HepG2 (cell line): ENCODE data around the gene CUL9. TPM values are rescaled to one million over a fixed set of nuclear protein-coding genes. Genes with fewer than 3 reads are reported as not detected.

ENCODE experiments used
- CBX2 ChIP-seq, 2 experiments: fragments of 200-600 bp in 1 of 2; sonication (generic); formaldehyde crosslinking in 1 of 2; IDR thresholded peaks; 2 replicates each; pipeline versions ENCODE4 v1.7.0 to v1.8.1; 2018 to 2022; ENCODE audit warnings: low read depth in 2 of 2, low read length in 1 of 2, mild to moderate bottlenecking in 1 of 2, missing genetic modification reagents in 1 of 2
- CREBL2 ChIP-seq: sonication (generic); formaldehyde crosslinking; IDR thresholded peaks from 2 replicates; pipeline ENCODE4 v1.8.1; 2023; ENCODE audit warnings: missing genetic modification reagents, mild to moderate bottlenecking, borderline replicate concordance
- CTCF ChIP-seq: sonication (generic); formaldehyde crosslinking; IDR thresholded peaks from 2 replicates; pipeline ENCODE4 v1.5.0; 2020; ENCODE audit warnings: mild to moderate bottlenecking, missing genetic modification reagents, moderate library complexity
- FOXM1 ChIP-seq: sonication (generic); formaldehyde crosslinking; IDR thresholded peaks from 2 replicates; pipeline ENCODE4 v1.5.0; 2020; ENCODE audit warnings: missing genetic modification reagents
- GMEB1 ChIP-seq: sonication (generic); formaldehyde crosslinking; IDR thresholded peaks from 2 replicates; pipeline ENCODE4 v1.5.1; 2020; ENCODE audit warnings: missing genetic modification reagents, mild to moderate bottlenecking, borderline replicate concordance
- HINFP ChIP-seq: sonication (generic); formaldehyde crosslinking; IDR thresholded peaks from 2 replicates; pipeline ENCODE4 v1.4.0; 2020; ENCODE audit warnings: low read depth, mild to moderate bottlenecking, missing genetic modification reagents
- MEIS2 ChIP-seq: sonication (generic); formaldehyde crosslinking; IDR thresholded peaks from 2 replicates; pipeline ENCODE4 v1.9.0; 2021; ENCODE audit warnings: mild to moderate bottlenecking, missing genetic modification reagents
- NONO ChIP-seq, 2 experiments: fragments of 450-650 bp in 1 of 2; sonication (generic) in 1 of 2; formaldehyde crosslinking in 1 of 2; IDR thresholded peaks in 1 of 2; conservative IDR thresholded peaks in 1 of 2; 2 replicates each; pipeline versions ENCODE4 v1.6.1 to v1.8.0; 2017 to 2022; ENCODE audit warnings: mild to moderate bottlenecking in 1 of 2, missing genetic modification reagents in 1 of 2, moderate library complexity in 1 of 2
- POLR2AphosphoS5 ChIP-seq: IDR thresholded peaks from 2 replicates; pipeline ENCODE4 v1.6.1; 2012; ENCODE audit warnings: low read depth, low read length
- ZBTB3 ChIP-seq: sonication (generic); formaldehyde crosslinking; IDR thresholded peaks from 2 replicates; pipeline ENCODE4 v1.4.0; 2020; ENCODE audit warnings: low read depth, mild to moderate bottlenecking, moderate library complexity, missing genetic modification reagents, borderline replicate concordance
- ZBTB33 ChIP-seq: sonication (generic); formaldehyde crosslinking; IDR thresholded peaks from 2 replicates; pipeline ENCODE4 v1.4.0; 2020; ENCODE audit warnings: missing genetic modification reagents
- ZFP82 ChIP-seq: sonication (generic); formaldehyde crosslinking; IDR thresholded peaks from 2 replicates; pipeline ENCODE4 v1.5.1; 2020; ENCODE audit warnings: mild to moderate bottlenecking, missing genetic modification reagents, borderline replicate concordance
- ZNF501 ChIP-seq: sonication (generic); formaldehyde crosslinking; IDR thresholded peaks from 2 replicates; pipeline ENCODE4 v1.5.1; 2020; ENCODE audit warnings: mild to moderate bottlenecking, moderate library complexity, missing genetic modification reagents
- ZNF557 ChIP-seq: sonication (generic); formaldehyde crosslinking; IDR thresholded peaks from 2 replicates; pipeline ENCODE4 v1.4.0; 2020; ENCODE audit warnings: missing genetic modification reagents
- ZNF597 ChIP-seq: sonication (generic); formaldehyde crosslinking; IDR thresholded peaks from 2 replicates; pipeline ENCODE4 v1.5.0; 2020; ENCODE audit warnings: missing genetic modification reagents
- ZNF616 ChIP-seq: sonication (generic); formaldehyde crosslinking; IDR thresholded peaks from 2 replicates; pipeline ENCODE4 v1.5.0; 2020; ENCODE audit warnings: low read depth, mild to moderate bottlenecking, missing genetic modification reagents
- ZXDC ChIP-seq: sonication (generic); formaldehyde crosslinking; IDR thresholded peaks from 2 replicates; pipeline ENCODE4 v1.5.0; 2020; ENCODE audit warnings: mild to moderate bottlenecking, missing genetic modification reagents
- polyA plus RNA-seq, 8 experiments: library from polyadenylated mRNA; depleted of rRNA in 3 of 8; stranded (reverse) in 7 of 8; unstranded in 1 of 8; fragments of >200 nt; fragmentation: Illumina TruSeq in 4 of 8; extraction: Trizol in 4 of 8; gene quantifications; 2 replicates each; pipeline versions ENCODE4 v1.2.1 to v1.2.3, GENCODE V29; 2011 to 2016; ENCODE audit warnings: low read depth in 4 of 8, missing spikeins in 1 of 8, mixed read lengths in 1 of 8; ENCODE audit not compliant: insufficient read depth in 1 of 8
- total RNA-seq, 5 experiments: library from RNA; depleted of rRNA; stranded (reverse); fragments of >200 nt; fragmentation: Illumina TruSeq; extraction: Trizol; gene quantifications; 2 replicates each; pipeline ENCODE4 v1.2.3, GENCODE V29; 2016; ENCODE audit warnings: low read depth in 1 of 5

CUL9 gene
- total and polyA plus RNA-seq, 2 of the 13 experiments (the other 11 are each of a cell fraction or from before 2014, with no cell fraction given): 11.4 to 13.7 TPM

GRCh38 chr6:43265564-43265963 lies 83.6 kb downstream of the CUL9 start (continued):
- TF ChIP-seq ZXDC (CRISPR knock-in tag) (no peak), CTCF (CRISPR knock-in tag) (peak; percentile 72), HINFP (CRISPR knock-in tag) (no peak), ZNF597 (CRISPR knock-in tag) (no peak), FOXM1 (CRISPR knock-in tag) (no peak), CBX2 (IDR thresholded peaks at IDR 0.05; ENCODE audit: low read depth, low read length) (no peak), CBX2 (CRISPR knock-in tag; IDR thresholded peaks at IDR 0.05; ENCODE audit: low read depth) (no peak), ZBTB33 (CRISPR knock-in tag) (no peak), POLR2AphosphoS5 (no peak), ZNF557 (CRISPR knock-in tag) (no peak), NONO (IDR thresholded peaks at IDR 0.05) (no peak), NONO (CRISPR knock-in tag; conservative IDR thresholded peaks at IDR 0.05) (no peak), ZBTB3 (CRISPR knock-in tag) (no peak), GMEB1 (CRISPR knock-in tag) (0 out of 2 replicates have a peak, but pooled peaks have one; percentile 28), ZFP82 (no peak), MEIS2 (CRISPR knock-in tag) (peak; percentile 27; the same call in 1 of the 2 replicates), CREBL2 (CRISPR knock-in tag) (no peak), ZNF501 (CRISPR knock-in tag) (0 out of 2 replicates have a peak, but pooled peaks have one; percentile 42), ZNF616 (CRISPR knock-in tag) (no peak)
